ENCODE measurements around the gene GLIPR1L1.

Gene GLIPR1L1, protein sequence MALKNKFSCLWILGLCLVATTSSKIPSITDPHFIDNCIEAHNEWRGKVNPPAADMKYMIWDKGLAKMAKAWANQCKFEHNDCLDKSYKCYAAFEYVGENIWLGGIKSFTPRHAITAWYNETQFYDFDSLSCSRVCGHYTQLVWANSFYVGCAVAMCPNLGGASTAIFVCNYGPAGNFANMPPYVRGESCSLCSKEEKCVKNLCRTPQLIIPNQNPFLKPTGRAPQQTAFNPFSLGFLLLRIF

GRCh38 chr12:75334384-75335030 is at the start of gene GLIPR1L1:
Gene GLIPR1L1, plus strand, starts transcription at chr12:75334670. Its CDS starts 59 bp downstream, at chr12:75334729.
- peak; percentile 91 for DNase-seq (ENCODE audit: low read depth)
- H3K4me3 ChIP-seq (ENCODE audit: low read depth, low read length), result peak within 1 kb of the TSS; percentile 47
- TF ChIP-seq CTCF (IDR thresholded peaks at IDR 0.05; ENCODE audit: insufficient read depth, low read depth, low read length, missing control alignments), result peak; percentile 84

GRCh38 chr12:75288860-75289259 is 45.6 kb upstream of the GLIPR1L1 start:
- no peak for DNase-seq (ENCODE audit: low read depth)

DNA sequence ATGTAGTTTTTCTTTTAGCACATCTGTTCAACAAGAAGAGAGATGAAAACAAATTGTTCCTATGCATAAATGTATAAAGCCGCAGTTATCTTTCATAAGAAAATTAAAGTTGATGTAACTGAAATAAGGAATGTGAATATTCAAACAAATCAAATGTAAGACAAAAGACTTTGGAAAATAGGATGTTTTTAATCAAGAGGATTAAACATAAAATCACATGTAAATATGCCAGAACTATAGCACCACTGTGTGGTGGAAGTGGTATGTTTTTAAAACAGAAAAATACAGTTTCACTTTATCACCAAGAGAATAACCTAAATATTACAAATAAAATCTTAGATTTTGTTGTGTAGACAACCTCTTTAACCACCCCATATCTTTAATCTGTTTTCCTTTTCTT is 44.7 kb upstream of the GLIPR1L1 start:
- DNase-seq (ENCODE audit: low read depth), result no peak
- no peak for TF ChIP-seq CTCF (IDR thresholded peaks at IDR 0.05; ENCODE audit: insufficient read depth, low read depth, low read length, missing control alignments)
- H3K4me3 ChIP-seq (ENCODE audit: low read depth, low read length), result no peak overlapping the region

More at GRCh38 chr12:75288860-75289259, 45.6 kb upstream of the GLIPR1L1 start:
- no peak overlapping the region for H3K4me3 ChIP-seq (ENCODE audit: low read depth, low read length)
- TF ChIP-seq CTCF (IDR thresholded peaks at IDR 0.05; ENCODE audit: insufficient read depth, low read depth, low read length, missing control alignments), result no peak

DNA sequence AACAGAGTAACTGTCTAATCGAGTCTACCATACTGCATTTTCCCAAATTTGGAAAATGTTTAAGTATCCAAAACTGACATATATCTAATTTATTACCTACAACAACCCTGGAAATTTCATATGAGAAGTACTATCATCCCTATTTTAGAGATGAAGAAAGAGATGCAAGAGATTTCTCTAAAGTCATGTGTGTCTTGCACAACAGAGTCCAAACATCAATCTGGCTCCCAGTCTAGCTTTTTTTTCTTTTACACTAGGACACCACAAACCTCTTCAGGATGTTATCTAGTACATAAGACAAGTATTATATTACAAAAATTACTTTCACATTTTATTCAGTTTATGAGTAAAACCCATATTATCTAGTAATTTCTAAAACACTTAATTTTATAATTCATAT is 43.5 kb upstream of the GLIPR1L1 start:
- no peak for DNase-seq (ENCODE audit: low read depth)
- H3K4me3 ChIP-seq (ENCODE audit: low read depth, low read length), result no peak overlapping the region
- TF ChIP-seq CTCF (IDR thresholded peaks at IDR 0.05; ENCODE audit: insufficient read depth, low read depth, low read length, missing control alignments), result no peak

DNA sequence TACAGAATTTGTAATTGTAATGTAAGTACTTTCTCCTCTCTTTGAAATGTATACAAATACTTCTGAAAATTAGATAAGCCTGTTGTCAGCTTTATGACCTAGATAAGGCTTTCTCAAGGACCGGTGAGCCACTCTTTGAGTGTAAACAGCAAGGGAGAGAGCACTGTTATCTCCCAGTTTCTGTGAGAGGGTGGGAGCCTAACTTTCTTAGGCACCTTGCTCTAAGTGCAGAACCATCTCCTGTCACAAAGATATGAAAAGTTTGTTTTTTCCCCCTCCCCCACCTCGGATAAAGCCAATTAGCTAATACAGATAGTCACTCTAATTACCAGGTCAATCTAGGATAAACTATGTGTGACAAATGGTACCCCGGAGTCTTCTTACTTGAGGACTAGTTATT is 40.1 kb upstream of the GLIPR1L1 start:
- TF ChIP-seq CTCF (IDR thresholded peaks at IDR 0.05; ENCODE audit: insufficient read depth, low read depth, low read length, missing control alignments), result no peak
- H3K4me3 ChIP-seq (ENCODE audit: low read depth, low read length), result no peak overlapping the region
- no peak for DNase-seq (ENCODE audit: low read depth)

GRCh38 chr12:75294797-75295196 is 39.7 kb upstream of the GLIPR1L1 start:
- DNase-seq (ENCODE audit: low read depth), result no peak
- TF ChIP-seq CTCF (IDR thresholded peaks at IDR 0.05; ENCODE audit: insufficient read depth, low read depth, low read length, missing control alignments), result no peak
- H3K4me3 ChIP-seq (ENCODE audit: low read depth, low read length), result no peak overlapping the region
